SK-N-SH treated with all-trans-retinoic acid at 6 μM for 48 hours (cell line): Measurements from ENCODE around the gene SGF29.
"Not testable (repeated sequence)": the region's sequence is repeated elsewhere in the genome, so short reads cannot be mapped to it uniquely, and the experiment has no call there.

ENCODE experiments used
- ATAC-seq: fragments of 200-7000 bp; cut with Tn5 transposase; 3 replicates; pipeline ENCODE4 v1.9.1; 2020; ENCODE audit warnings: mild to moderate bottlenecking, moderate library complexity
- CSRNP3 ChIP-seq: fragments of 250-450 bp; sonication (Bioruptor Pico); IDR thresholded peaks from 2 replicates; pipeline ENCODE4 v1.5.1; 2021; ENCODE audit warnings: mild to moderate bottlenecking, moderate library complexity
- OSR1 ChIP-seq: fragments of 250-450 bp; sonication (Bioruptor Pico); IDR thresholded peaks from 2 replicates; pipeline ENCODE4 v1.8.0; 2022; ENCODE audit warnings: moderate library complexity, mild to moderate bottlenecking, inconsistent platforms
- PPARA ChIP-seq: fragments of 250-450 bp; sonication (Bioruptor Pico); IDR thresholded peaks from 2 replicates; pipeline ENCODE4 v1.5.0; 2020; ENCODE audit warnings: mild to moderate bottlenecking, borderline replicate concordance
- TOX ChIP-seq: fragments of 250-450 bp; sonication (Bioruptor Pico); IDR thresholded peaks from 2 replicates; pipeline ENCODE4 v1.8.0; 2021; ENCODE audit warnings: mild to moderate bottlenecking, moderate library complexity, borderline replicate concordance
- ZNF565 ChIP-seq: fragments of 450-650 bp; formaldehyde crosslinking; conservative IDR thresholded peaks from 2 replicates; pipeline ENCODE4 v1.5.0; 2020; ENCODE audit warnings: low read depth, mild to moderate bottlenecking, moderate library complexity

SGF29 gene

GRCh38 chr16:28623172-28623711, 69.5 kb downstream of the SGF29 start (continued):
- no peak for TF ChIP-seq OSR1
- TF ChIP-seq ZNF565 (CRISPR knock-in tag), result no peak
- no peak for TF ChIP-seq PPARA (CRISPR knock-in tag)
- TF ChIP-seq TOX (CRISPR knock-in tag), result no peak
- no peak for TF ChIP-seq CSRNP3 (CRISPR knock-in tag)
- TF ChIP-seq, all 23 proteins: peak for 0

DNA sequence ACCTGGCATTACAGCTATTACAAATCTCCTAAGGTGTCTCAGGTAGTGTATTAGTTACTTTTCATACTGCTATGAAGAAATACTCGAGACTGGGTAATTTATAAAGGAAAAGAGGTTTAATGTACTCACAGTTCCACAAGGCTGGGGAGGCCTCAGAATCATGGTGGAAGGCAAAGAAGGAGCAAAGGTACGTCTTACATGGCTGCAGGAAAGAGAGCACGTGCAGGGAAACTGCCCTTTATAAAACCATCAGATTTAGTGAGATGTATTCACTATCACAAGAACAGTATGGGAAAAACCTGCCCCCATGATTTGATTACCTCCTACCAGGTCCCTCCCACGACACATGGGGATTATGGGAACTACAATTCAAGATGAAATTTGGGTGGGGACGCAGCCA, 77.2 kb downstream of the SGF29 start:
- ATAC-seq, result not testable (repeated sequence)

DNA sequence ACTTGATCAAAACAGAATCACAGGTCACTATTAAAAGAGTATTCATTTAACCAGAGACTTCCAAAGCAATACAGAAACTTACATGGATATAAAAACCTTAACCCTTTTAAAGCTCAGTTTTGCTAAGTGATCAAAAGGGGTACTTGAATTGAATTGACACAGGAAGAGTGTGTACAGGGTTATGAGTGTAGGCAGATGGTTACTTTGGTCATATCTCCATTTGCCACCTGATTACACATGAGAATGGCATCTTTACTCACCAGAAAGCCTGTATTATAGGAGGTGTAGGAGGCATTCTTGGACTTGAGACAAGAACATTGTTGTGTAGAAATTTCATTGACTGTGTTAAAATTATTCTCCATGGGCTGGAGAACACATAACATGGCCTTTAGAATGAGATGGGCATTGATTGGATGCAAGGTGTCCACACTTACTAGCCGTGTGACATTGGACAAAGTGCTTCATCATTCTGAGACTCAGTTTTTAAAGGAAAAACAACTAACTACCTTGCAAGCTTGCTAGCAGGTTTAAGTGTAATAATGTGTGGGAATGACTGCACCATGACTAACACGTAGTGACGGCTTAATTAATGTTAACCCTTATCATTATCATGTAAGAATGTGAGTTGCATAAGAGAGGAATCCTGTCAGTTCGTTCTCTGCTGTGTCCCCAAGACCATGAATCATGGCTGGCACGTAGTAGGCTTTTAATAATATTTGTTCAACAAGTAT, 82.5 kb downstream of the SGF29 start:
- not testable (repeated sequence) for ATAC-seq

DNA sequence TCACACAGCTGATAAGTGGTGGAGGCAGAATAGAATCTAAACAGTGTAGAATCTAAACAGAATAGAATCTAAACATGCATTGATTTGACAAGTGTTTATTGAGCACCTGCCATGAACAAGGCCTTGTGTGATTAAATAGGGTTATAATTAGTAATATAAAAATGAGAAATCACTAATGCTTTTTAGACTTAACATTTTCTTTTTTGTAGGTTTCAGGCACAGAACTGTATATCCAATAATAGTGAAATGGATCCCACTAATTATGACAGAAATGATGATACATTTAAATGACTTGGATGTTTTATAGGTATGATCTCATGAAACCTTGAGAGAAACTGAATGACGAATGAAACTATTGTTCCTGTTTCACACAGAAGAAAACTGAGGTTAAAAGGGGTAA, 84.0 kb downstream of the SGF29 start, which contains the start of gene NPIPB8:
Gene NPIPB8, plus strand, starts transcription at position 301 of the 400 bp plus-strand sequence. CDS start 296 bp downstream, outside the sequence.
- not testable (repeated sequence) for ATAC-seq

- ATAC-seq, result not testable (repeated sequence)
Measured at GRCh38 chr16:28638359-28638758, 84.6 kb downstream of the SGF29 start.

- ATAC-seq, result not testable (repeated sequence)
Measured at GRCh38 chr16:28639959-28640358, 86.2 kb downstream of the SGF29 start.
